Hepatocyte (in vitro differentiated cells): ENCODE measurements around the gene NEK4. TPM values are rescaled to one million over a fixed set of nuclear protein-coding genes. Genes with fewer than 3 reads are reported as not detected.

Experiments
- DNase-seq: peaks from one replicate; pipeline ENCODE4 v3.0.0-alpha.2; 2016; ENCODE audit warnings: low spot score
- H2AFZ ChIP-seq: fragments of 200-600 bp; sonication (generic); 2 replicates; pipeline ENCODE4 v1.6.0; 2016; ENCODE audit warnings: antibody characterized with exemption, mild to moderate bottlenecking
- H3K27ac ChIP-seq: fragments of 200-600 bp; sonication (generic); 2 replicates; pipeline ENCODE4 v1.5.1; 2016; ENCODE audit warnings: mild to moderate bottlenecking
- H3K27me3 ChIP-seq: fragments of 200-600 bp; sonication (generic); 2 replicates; pipeline ENCODE4 v1.6.1; 2016
- H3K36me3 ChIP-seq: fragments of 200-600 bp; sonication (generic); replicated peaks from 2 replicates; pipeline ENCODE4 v1.5.1; 2016; ENCODE audit warnings: low read depth; ENCODE audit not compliant: insufficient read depth
- H3K4me1 ChIP-seq: fragments of 200-600 bp; sonication (generic); 2 replicates; pipeline ENCODE4 v1.5.1; 2016; ENCODE audit warnings: mild to moderate bottlenecking, moderate library complexity; ENCODE audit not compliant: insufficient read depth
- H3K4me2 ChIP-seq: fragments of 200-600 bp; sonication (generic); 2 replicates; pipeline ENCODE4 v1.6.0; 2016
- H3K4me3 ChIP-seq: fragments of 200-600 bp; sonication (generic); 2 replicates; pipeline ENCODE4 v1.5.1; 2016; ENCODE audit warnings: mild to moderate bottlenecking
- H3K79me2 ChIP-seq: fragments of 200-600 bp; sonication (generic); 2 replicates; pipeline ENCODE4 v1.6.0; 2017; ENCODE audit warnings: mild to moderate bottlenecking
- H3K9me2 ChIP-seq: fragments of 200-600 bp; sonication (generic); replicated peaks from 2 replicates; pipeline ENCODE4 v1.6.0; 2017; ENCODE audit warnings: mild to moderate bottlenecking; ENCODE audit not compliant: insufficient read depth
- H3K9me3 ChIP-seq: fragments of 200-600 bp; sonication (generic); 2 replicates; pipeline ENCODE4 v1.5.1; 2016; ENCODE audit warnings: low read depth, mild to moderate bottlenecking
- H4K20me1 ChIP-seq: fragments of 200-600 bp; sonication (generic); 2 replicates; pipeline ENCODE4 v1.6.0; 2016; ENCODE audit warnings: mild to moderate bottlenecking; ENCODE audit not compliant: insufficient read depth, poor library complexity, severe bottlenecking
- EZH2 ChIP-seq: fragments of 200-600 bp; sonication (generic); IDR thresholded peaks from 2 replicates; pipeline ENCODE4 v1.6.1; 2016; ENCODE audit warnings: antibody characterized with exemption, mild to moderate bottlenecking, borderline replicate concordance
- EZH2phosphoT487 ChIP-seq: fragments of 200-600 bp; sonication (generic); IDR thresholded peaks from one replicate; pipeline ENCODE4 v1.6.1; 2018; ENCODE audit warnings: antibody characterized with exemption, mild to moderate bottlenecking, low read depth, moderate library complexity; ENCODE audit not compliant: unreplicated experiment, severe bottlenecking
- WGBS: methylation state at CpG from one replicate; pipeline ENCODE4 v1.1.6; 2016; ENCODE audit warnings: low lambda C conversion rate; ENCODE audit errors: missing lambda C conversion rate; 5-methylcytosine and 5-hydroxymethylcytosine counted together
- polyA plus RNA-seq: library from polyadenylated mRNA; unstranded; fragments of >200 nt; fragmentation: Nextera tagmentation; extraction: Ambion mirVana; gene quantifications from 2 replicates; pipeline ENCODE4 v1.2.1, GENCODE V29; 2016
- total RNA-seq: library from RNA; depleted of rRNA; stranded (reverse); fragments of >200 nt; gene quantifications from 2 replicates; pipeline ENCODE4 v1.2.3, GENCODE V29; 2014
- TF ChIP-seq, protein P1 (sequence below): fragments of 200-600 bp; sonication (generic); IDR thresholded peaks from 2 replicates; pipeline ENCODE4 v1.5.1; 2016; ENCODE audit warnings: antibody characterized with exemption, mild to moderate bottlenecking; ENCODE audit not compliant: poor library complexity

NEK4 gene
- total and polyA plus RNA-seq, 2 experiments from 2014 or later: 8.0 to 19.2 TPM

DNA sequence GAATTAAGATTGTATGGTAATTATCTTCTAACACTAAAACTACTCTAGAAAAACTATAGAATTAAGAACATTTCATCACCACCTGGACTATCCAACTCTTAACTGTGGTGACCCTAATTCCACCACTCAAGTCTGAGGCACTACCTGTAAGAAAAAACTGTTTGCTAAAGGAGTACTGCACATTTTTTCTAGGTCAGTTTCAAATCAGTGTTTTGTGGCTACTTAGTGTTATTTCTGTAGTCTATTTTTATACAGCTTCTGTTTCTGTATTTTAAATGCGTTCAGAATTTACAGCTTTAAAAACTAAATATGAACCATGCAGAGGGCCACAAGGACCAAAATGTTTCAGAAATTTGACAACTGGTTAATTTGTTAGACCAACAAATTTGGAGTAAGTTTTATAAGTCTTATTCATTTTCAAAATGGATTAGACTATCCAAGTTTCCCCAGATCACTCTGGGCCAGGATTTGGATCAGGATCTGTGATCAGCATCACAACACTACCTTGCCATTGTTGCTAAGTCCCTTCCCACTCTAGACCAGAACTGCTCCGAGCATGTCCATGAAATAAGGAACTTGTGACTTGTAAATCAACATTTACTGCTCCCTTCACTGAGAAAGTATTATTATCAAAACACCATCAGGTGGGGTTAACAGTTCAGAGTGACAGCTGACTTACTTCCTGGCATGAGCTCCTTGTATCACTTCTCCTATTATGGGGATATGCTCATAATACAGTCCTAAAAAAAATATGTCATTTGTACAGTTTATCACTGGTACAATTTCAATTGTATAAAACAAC, 73.7 kb downstream of the NEK4 start:
- Histone ChIP-seq H3K27me3 (no peaks in the 10 kb centered on the region), H3K36me3 (peaks cover 12% of the 10 kb centered on the region), H3K4me2 (no peak overlapping the region), H3K79me2 (peaks cover 26% of the 10 kb centered on the region), H3K4me3 (no peak overlapping the region), H3K9me3 (no peaks in the 10 kb centered on the region), H3K27ac (no peak overlapping the region), H4K20me1 (no peaks in the 10 kb centered on the region), H3K9me2 (no peaks in the 10 kb centered on the region), H2AFZ (no peak overlapping the region), H3K4me1 (no peaks in the 10 kb centered on the region)
- WGBS: 93% methylated on average over 2 of the region's 2 CpGs
- no peak for DNase-seq
- TF ChIP-seq EZH2phosphoT487 (no peak), EZH2 (no peak)
- TF ChIP-seq, protein P1, sequence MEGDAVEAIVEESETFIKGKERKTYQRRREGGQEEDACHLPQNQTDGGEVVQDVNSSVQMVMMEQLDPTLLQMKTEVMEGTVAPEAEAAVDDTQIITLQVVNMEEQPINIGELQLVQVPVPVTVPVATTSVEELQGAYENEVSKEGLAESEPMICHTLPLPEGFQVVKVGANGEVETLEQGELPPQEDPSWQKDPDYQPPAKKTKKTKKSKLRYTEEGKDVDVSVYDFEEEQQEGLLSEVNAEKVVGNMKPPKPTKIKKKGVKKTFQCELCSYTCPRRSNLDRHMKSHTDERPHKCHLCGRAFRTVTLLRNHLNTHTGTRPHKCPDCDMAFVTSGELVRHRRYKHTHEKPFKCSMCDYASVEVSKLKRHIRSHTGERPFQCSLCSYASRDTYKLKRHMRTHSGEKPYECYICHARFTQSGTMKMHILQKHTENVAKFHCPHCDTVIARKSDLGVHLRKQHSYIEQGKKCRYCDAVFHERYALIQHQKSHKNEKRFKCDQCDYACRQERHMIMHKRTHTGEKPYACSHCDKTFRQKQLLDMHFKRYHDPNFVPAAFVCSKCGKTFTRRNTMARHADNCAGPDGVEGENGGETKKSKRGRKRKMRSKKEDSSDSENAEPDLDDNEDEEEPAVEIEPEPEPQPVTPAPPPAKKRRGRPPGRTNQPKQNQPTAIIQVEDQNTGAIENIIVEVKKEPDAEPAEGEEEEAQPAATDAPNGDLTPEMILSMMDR: no peak

DNA sequence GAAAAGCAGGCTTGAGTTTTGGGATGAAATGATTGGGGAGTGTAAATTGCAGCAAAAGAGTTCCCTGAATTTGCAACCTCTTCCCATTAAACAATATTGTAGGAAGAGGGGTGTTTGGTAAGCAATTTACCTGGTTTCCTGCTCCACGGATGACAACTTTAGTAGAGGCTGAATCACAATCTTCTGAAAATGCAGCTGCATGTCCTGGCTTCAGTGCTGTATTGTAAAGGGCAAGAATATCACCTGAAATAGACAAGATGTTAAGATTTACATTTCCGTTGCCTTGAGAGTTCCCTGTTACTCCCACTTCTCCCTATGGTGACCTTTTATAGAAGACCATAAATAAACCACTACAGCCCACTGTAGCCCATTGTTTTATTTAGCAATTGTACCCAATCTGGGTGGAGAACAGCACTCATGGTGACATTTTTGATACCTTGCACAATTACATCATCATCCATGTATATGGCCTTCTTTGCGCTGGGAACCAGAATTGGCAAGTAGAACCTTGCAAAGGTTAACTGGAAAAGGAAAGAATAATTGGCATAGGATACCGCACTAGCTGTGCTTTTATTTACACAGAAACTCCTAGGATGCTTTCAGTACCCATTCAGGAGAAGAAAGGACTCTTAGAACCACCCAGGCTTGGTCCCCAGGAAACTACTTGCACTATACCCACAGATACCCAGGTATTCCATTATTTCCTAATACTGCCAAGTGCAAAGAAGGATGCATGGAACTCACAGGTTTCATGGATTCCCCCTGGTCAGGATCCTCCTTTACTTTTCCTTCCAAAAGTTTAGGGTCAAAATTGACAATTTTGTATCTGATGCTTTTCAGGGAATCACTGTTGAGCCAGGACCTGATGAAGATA, 74.7 kb downstream of the NEK4 start:
- DNase-seq: no peak
- peaks cover 16% of the 10 kb centered on the region for H3K79me2 ChIP-seq
- H2AFZ ChIP-seq: no peak overlapping the region
- H4K20me1 ChIP-seq: no peaks in the 10 kb centered on the region
- no peaks in the 10 kb centered on the region for H3K9me2 ChIP-seq
- no peak overlapping the region for H3K4me3 ChIP-seq
- H3K36me3 ChIP-seq: peaks cover 12% of the 10 kb centered on the region
- H3K4me1 ChIP-seq: no peaks in the 10 kb centered on the region
- no peak overlapping the region for H3K4me2 ChIP-seq
- H3K27me3 ChIP-seq: no peaks in the 10 kb centered on the region
- TF ChIP-seq EZH2phosphoT487 (no peak), EZH2 (no peak)
- TF ChIP-seq, protein P1: no peak
- H3K27ac ChIP-seq: no peak overlapping the region
- no peaks in the 10 kb centered on the region for H3K9me3 ChIP-seq
- 95% methylated on average over 4 of the region's 4 CpGs for whole genome bisulfite sequencing

DNA sequence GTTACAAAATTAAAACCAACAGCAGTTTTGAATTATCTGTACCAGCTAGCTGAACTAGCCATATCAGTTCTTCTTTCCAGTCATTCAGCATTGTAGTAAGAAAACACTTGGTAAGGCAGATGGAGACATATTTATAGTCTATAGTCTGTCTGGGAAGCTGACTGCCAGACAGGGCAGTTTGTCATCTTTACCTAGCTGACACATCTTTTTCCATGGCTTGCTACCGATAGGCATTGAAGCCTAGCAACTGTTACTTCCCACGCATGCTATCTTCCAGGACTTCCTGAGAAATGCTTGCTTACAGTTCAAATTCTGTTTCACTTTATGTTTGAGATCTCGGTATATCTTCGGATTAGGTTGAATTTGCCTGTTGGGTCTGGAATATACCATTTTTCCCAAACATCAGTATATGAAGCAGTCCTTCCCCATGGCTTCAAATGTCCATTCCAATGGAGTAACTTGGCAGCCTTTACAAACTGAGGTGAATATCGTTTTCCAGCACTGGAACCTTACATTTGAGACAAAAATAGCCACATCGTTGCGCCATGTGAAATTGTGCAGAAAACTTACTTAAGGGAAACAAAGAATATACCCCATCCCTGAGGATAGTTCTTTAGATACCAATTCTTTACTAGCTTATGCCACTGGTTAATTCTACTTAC, 76.1 kb downstream of the NEK4 start:
- Histone ChIP-seq H3K4me2 (no peak overlapping the region), H3K4me1 (no peaks in the 10 kb centered on the region), H3K9me2 (no peaks in the 10 kb centered on the region), H3K27me3 (no peaks in the 10 kb centered on the region), H3K79me2 (peaks cover 11% of the 10 kb centered on the region), H2AFZ (no peak overlapping the region), H4K20me1 (no peaks in the 10 kb centered on the region), H3K27ac (no peak overlapping the region), H3K36me3 (peaks cover 12% of the 10 kb centered on the region), H3K4me3 (no peak overlapping the region), H3K9me3 (no peaks in the 10 kb centered on the region)
- whole genome bisulfite sequencing: 97% methylated on average over 7 of the region's 7 CpGs
- no peak for TF ChIP-seq EZH2phosphoT487
- TF ChIP-seq, protein P1: no peak
- no peak for TF ChIP-seq EZH2
- DNase-seq: no peak
